Gastroesophageal sphincter (tissue), 4 donors: ENCODE data around the gene SPINDOC. TPM values are rescaled to one million over a fixed set of nuclear protein-coding genes. Genes with fewer than 3 reads are reported as not detected.

ENCODE experiments used
- ATAC-seq: fragments of 150-250 bp; one replicate; pipeline ENCODE4 v1.9.1; 2016; ENCODE audit warnings: mild to moderate bottlenecking, moderate library complexity
- H3K27ac ChIP-seq, 4 donors: fragments of 200-600 bp; sonication (generic) in 3 of 4; 1 replicate in 3 of 4; 2 replicates in 1 of 4; pipeline ENCODE4 v1.5.1; 2016 to 2019
- H3K27me3 ChIP-seq: fragments of 200-600 bp; sonication (generic); one replicate; pipeline ENCODE4 v1.5.1; 2019
- H3K36me3 ChIP-seq, 2 donors: fragments of 200-600 bp; sonication (generic); one replicate each; pipeline ENCODE4 v1.5.1; 2019; ENCODE audit warnings: control low read depth in 1 of 2
- H3K4me1 ChIP-seq, 3 donors: fragments of 200-600 bp; sonication (generic); 1 replicate in 2 of 3; 2 replicates in 1 of 3; pipeline ENCODE4 v1.5.1; 2016 to 2019; ENCODE audit warnings: control low read depth in 2 of 3
- H3K4me3 ChIP-seq, 2 donors: fragments of 200-600 bp; sonication (generic); one replicate each; pipeline ENCODE4 v1.5.1; 2019; ENCODE audit warnings: mild to moderate bottlenecking in 1 of 2, moderate library complexity in 1 of 2
- H3K9me3 ChIP-seq, 3 donors: fragments of 200-600 bp; sonication (generic); one replicate each; pipeline ENCODE4 v1.5.1; 2017 to 2019; ENCODE audit warnings: control low read depth in 2 of 3
- EP300 ChIP-seq: sonication (generic); formaldehyde crosslinking; IDR thresholded peaks from one replicate; pipeline ENCODE4 v1.6.1; 2017; ENCODE audit warnings: antibody characterized with exemption, mild to moderate bottlenecking
- POLR2A ChIP-seq, 2 donors: fragments of 450-650 bp; IDR thresholded peaks; one replicate each; pipeline ENCODE4 v1.6.1; 2017; ENCODE audit warnings: antibody characterized with exemption in 2 of 2, mild to moderate bottlenecking in 2 of 2, moderate library complexity in 1 of 2
- POLR2AphosphoS5 ChIP-seq: sonication (generic); formaldehyde crosslinking; IDR thresholded peaks from one replicate; pipeline ENCODE4 v1.6.1; 2017; ENCODE audit warnings: antibody characterized with exemption
- WGBS, 2 donors: methylation state at CpG; one replicate each; pipeline ENCODE4 v1.1.5; 2018; ENCODE audit warnings: low coverage in 1 of 2; 5-methylcytosine and 5-hydroxymethylcytosine counted together
- total RNA-seq, 4 donors: library from RNA; depleted of rRNA; stranded (reverse); fragments of >200 nt; gene quantifications; one replicate each; pipeline ENCODE4 v1.1.0, GENCODE V29; 2016
- TF ChIP-seq, protein P1 (sequence below), 4 experiments: fragments of 200-600 bp in 2 of 4; fragments of 450-650 bp in 2 of 4; sonication (generic) in 1 of 4; IDR thresholded peaks; one replicate each; pipeline ENCODE4 v1.5.1; 2017 to 2019; ENCODE audit warnings: antibody characterized with exemption in 4 of 4, mild to moderate bottlenecking in 2 of 4, moderate library complexity in 2 of 4

The SPINDOC gene
- total RNA-seq, 4 donors from 2014 or later, result 14.3 to 18.6 (median 15.5) TPM

DNA sequence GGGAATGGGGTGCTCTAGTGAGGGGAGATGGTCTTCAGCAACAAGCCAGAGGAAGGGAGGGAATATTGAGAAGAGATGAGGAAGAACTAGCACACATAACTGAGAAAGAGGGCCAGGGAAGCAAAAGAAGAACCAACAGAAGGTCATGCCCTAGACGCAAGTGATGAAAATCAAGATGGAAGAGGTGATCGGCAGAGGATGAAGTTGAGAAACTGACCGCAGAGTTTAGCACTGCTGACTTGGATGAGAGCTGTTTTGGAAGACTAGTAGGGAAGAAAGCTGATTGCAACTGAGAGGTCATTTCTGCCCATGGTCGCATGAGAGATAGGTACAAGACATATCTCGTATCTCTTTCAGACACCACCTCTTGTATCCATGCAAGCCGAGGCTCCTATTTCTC lies 2.9 kb downstream of the SPINDOC start:
- Histone ChIP-seq H3K27me3 (no peaks in the 10 kb centered on the region), H3K9me3 (no peaks in the 10 kb centered on the region), H3K4me1 (peaks cover 0 to 38% (median 18%) of the 10 kb centered on the region in 3 donors), H3K36me3 (peaks cover 0 to 49% of the 10 kb centered on the region in 2 donors), H3K4me3 (no peak overlapping the region), H3K27ac (no peak overlapping the region)
- WGBS, 2 donors, result 76 to 84% methylated on average over 5 to 6 of the region's 6 CpGs
- ATAC-seq, result no peak
- no peak for TF ChIP-seq EP300
- TF ChIP-seq POLR2A (IDR thresholded peaks at IDR 0.05), result no peak
- TF ChIP-seq, protein P1, sequence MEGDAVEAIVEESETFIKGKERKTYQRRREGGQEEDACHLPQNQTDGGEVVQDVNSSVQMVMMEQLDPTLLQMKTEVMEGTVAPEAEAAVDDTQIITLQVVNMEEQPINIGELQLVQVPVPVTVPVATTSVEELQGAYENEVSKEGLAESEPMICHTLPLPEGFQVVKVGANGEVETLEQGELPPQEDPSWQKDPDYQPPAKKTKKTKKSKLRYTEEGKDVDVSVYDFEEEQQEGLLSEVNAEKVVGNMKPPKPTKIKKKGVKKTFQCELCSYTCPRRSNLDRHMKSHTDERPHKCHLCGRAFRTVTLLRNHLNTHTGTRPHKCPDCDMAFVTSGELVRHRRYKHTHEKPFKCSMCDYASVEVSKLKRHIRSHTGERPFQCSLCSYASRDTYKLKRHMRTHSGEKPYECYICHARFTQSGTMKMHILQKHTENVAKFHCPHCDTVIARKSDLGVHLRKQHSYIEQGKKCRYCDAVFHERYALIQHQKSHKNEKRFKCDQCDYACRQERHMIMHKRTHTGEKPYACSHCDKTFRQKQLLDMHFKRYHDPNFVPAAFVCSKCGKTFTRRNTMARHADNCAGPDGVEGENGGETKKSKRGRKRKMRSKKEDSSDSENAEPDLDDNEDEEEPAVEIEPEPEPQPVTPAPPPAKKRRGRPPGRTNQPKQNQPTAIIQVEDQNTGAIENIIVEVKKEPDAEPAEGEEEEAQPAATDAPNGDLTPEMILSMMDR (IDR thresholded peaks at IDR 0.05), result no peak
- TF ChIP-seq POLR2AphosphoS5, result no peak

DNA sequence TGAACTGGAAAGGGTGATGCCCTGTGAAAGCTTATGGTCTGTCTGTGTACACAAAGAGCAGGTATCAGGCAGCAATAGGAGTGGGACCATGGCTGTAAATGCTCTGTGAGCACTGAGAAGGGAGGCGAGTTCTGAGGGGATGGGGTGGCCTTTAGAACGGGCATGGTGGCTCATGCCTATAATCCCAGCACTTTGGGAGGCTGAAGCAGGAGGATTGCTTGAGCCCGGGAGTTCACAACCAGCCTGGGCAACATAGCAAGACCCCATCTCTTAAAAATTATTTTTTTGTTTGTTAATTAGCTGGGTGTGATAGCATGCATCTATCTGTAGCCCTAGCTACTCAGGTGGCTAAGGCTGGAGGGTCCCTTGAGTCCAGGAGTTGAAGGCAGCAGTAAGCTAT lies 3.5 kb downstream of the SPINDOC start:
- Histone ChIP-seq H3K9me3 (no peaks in the 10 kb centered on the region), H3K27me3 (no peaks in the 10 kb centered on the region), H3K4me1 (peaks cover 0 to 38% (median 18%) of the 10 kb centered on the region in 3 donors), H3K36me3 (peaks cover 0 to 55% of the 10 kb centered on the region in 2 donors), H3K27ac (no peak overlapping the region), H3K4me3 (no peak overlapping the region)
- TF ChIP-seq EP300, result no peak
- no peak for TF ChIP-seq POLR2A (IDR thresholded peaks at IDR 0.05)
- TF ChIP-seq, protein P1 (IDR thresholded peaks at IDR 0.05), result no peak
- WGBS, 2 donors, result 93% methylated on average over 3 of the region's 3 CpGs; no CpG with 5 or more reads in 1 of the 2 donors
- no peak for ATAC-seq

DNA sequence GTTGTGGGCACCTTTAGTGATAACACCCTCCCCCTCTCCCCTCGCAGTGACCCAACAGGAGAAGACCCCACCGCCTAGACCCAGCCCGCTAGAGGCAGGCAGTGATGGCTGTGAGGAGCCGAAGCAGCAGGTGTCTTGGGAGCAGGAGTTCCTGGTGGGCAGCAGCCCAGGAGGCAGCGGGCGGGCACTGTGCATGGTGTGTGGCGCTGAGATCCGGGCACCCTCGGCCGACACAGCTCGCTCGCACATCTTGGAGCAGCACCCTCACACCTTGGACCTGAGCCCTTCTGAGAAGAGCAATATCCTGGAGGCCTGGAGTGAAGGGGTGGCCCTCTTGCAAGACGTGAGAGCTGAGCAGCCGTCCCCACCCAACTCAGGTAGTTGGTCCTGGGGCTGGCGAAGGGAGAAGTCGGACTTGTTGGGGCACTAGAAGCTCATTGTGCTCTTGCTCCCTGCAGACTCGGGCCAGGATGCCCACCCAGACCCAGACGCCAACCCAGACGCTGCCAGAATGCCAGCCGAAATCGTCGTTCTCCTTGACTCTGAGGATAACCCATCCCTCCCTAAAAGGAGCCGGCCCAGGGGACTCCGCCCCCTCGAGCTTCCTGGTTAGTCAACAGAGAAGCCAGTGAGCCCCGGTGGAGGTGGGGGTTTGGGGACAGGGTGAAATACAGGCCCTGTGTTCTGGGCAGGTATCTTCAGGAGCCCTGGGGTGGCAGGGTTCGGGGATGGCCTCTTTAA lies 4.7 kb downstream of the SPINDOC start:
- Histone ChIP-seq H3K4me3 (no peak overlapping the region), H3K36me3 (peaks cover 0 to 67% of the 10 kb centered on the region in 2 donors), H3K27ac (no peak overlapping the region), H3K27me3 (no peaks in the 10 kb centered on the region), H3K4me1 (peaks cover 0 to 26% (median 14%) of the 10 kb centered on the region in 3 donors), H3K9me3 (no peaks in the 10 kb centered on the region)
- TF ChIP-seq POLR2A (IDR thresholded peaks at IDR 0.05) (no peak), EP300 (no peak), POLR2AphosphoS5 (no peak)
- TF ChIP-seq, protein P1 (IDR thresholded peaks at IDR 0.05), result no peak
- WGBS, 2 donors, result 50 to 100% methylated on average over 1 of the region's 27 CpGs
- no peak for ATAC-seq

DNA sequence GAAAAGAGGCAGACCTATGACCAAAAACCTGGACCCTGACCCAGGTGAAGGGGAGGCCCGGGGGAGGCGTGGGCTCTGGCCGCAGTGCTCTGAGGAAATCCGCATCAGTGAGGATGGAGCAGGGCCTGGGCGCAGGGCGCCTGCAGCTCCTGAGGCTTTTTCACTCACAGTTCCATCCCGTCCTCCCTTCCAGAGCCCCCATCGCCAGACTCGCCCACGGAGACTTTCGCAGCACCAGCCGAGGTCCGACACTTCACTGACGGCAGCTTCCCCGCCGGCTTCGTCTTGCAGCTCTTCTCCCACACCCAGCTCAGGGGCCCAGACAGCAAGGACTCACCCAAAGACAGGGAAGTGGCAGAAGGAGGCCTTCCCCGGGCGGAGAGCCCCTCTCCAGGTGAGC lies 5.4 kb downstream of the SPINDOC start:
- no peak for ATAC-seq
- Histone ChIP-seq H3K9me3 (no peaks in the 10 kb centered on the region), H3K27me3 (no peaks in the 10 kb centered on the region), H3K27ac (no peak overlapping the region), H3K4me3 (no peak overlapping the region), H3K4me1 (peaks cover 0 to 25% (median 14%) of the 10 kb centered on the region in 3 donors), H3K36me3 (peaks cover 0 to 74% of the 10 kb centered on the region in 2 donors)
- WGBS, 2 donors, result no CpG with 5 or more reads among the region's 19 CpGs
- TF ChIP-seq POLR2AphosphoS5 (no peak), EP300 (no peak), POLR2A (IDR thresholded peaks at IDR 0.05) (no peak)
- TF ChIP-seq, protein P1 (IDR thresholded peaks at IDR 0.05), result no peak

- no peak overlapping the region for H3K27ac ChIP-seq
- H3K36me3 ChIP-seq, result peaks cover 0 to 95% of the 10 kb centered on the region in 2 donors
- no peaks in the 10 kb centered on the region for H3K4me1 ChIP-seq
- no peaks in the 10 kb centered on the region for H3K27me3 ChIP-seq
- H3K4me3 ChIP-seq, result no peak overlapping the region
- TF ChIP-seq POLR2AphosphoS5 (no peak), POLR2A (IDR thresholded peaks at IDR 0.05) (no peak), EP300 (no peak)
- TF ChIP-seq, protein P1 (IDR thresholded peaks at IDR 0.05), result no peak
- WGBS, 2 donors, result 86 to 100% methylated on average over 1 of the region's 5 CpGs
- no peak for ATAC-seq
- H3K9me3 ChIP-seq, result no peaks in the 10 kb centered on the region
These were observed 8.2 kb downstream of the SPINDOC start for GRCh38 chr11:63821411-63821810.
